SJSA1 (cell line): ENCODE results near the gene SPOCK1. TPM values are rescaled to one million over a fixed set of nuclear protein-coding genes. Genes with fewer than 3 reads are reported as not detected.

Experiments
- DNase-seq, 2 experiments: peaks; one replicate each; pipeline ENCODE4 v3.0.0-alpha.2; 2015 to 2020; ENCODE audit warnings: low spot score in 2 of 2, low read depth in 1 of 2
- H3K27ac ChIP-seq: fragments of 250-450 bp; sonication (Bioruptor Pico); 2 replicates; pipeline ENCODE4 v1.5.1; 2020; ENCODE audit warnings: mild to moderate bottlenecking, moderate library complexity
- H3K27me3 ChIP-seq: fragments of 250-450 bp; sonication (Bioruptor Pico); replicated peaks from 2 replicates; pipeline ENCODE4 v1.5.1; 2020; ENCODE audit warnings: mild to moderate bottlenecking, moderate library complexity
- H3K36me3 ChIP-seq: fragments of 250-450 bp; sonication (Bioruptor Pico); 2 replicates; pipeline ENCODE4 v1.5.1; 2020; ENCODE audit warnings: mild to moderate bottlenecking
- H3K4me1 ChIP-seq: fragments of 250-450 bp; sonication (Bioruptor Pico); replicated peaks from 2 replicates; pipeline ENCODE4 v1.6.1; 2021; ENCODE audit warnings: mild to moderate bottlenecking
- H3K4me3 ChIP-seq: fragments of 250-450 bp; sonication (Bioruptor Pico); 2 replicates; pipeline ENCODE4 v1.5.1; 2020; ENCODE audit warnings: mild to moderate bottlenecking
- H3K9me3 ChIP-seq: fragments of 250-450 bp; sonication (Bioruptor Pico); replicated peaks from 2 replicates; pipeline ENCODE4 v1.5.1; 2020; ENCODE audit warnings: mild to moderate bottlenecking
- total RNA-seq: library from RNA; depleted of rRNA; stranded (reverse); fragments of >200 nt; shearing (Covaris generic); gene quantifications from 2 replicates; pipeline ENCODE4 v1.2.3, GENCODE V29; 2014

The SPOCK1 gene
- total RNA-seq, 1 experiment from 2014 or later = 0.95 TPM

DNA sequence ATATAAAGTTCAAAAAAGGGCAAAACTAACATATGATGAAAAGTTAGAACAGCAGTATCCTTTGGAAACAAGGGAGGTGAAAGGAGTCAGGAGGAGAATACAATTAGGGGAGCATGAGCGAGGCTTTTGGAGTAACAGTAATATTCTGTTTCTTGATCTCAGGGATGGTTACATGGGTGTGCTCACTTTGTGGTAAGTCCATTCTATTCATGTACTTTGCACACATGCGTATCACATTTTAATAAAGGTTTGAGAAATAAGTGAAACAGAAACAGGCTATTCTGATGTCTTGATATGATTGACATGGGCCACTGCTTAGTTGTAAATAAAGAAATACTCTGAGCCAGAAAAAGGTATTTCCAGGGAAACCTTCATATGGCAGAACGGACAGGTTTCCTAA lies 208.8 kb downstream of the SPOCK1 start:
- Histone ChIP-seq H3K27me3 (peaks cover 11% of the 10 kb centered on the region), H3K4me1 (no peaks in the 10 kb centered on the region), H3K36me3 (no peaks in the 10 kb centered on the region)

DNA sequence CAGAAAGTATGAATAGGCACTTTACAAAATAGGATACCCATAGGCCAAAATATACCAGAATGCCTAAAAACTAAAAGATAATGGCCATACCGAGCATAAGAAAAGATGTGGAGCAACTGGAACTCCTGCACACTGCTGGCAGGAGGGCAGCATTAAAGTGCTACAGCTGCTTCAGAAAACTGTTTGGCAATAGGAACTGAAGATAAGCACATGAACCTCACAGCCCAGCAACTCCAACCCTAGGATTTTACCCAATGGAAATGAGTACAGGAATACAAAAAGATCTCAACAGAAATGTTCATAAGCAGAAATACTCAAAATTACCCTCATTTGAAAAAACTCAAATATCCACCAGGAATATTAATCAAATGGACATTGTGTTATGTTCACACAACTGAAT lies 209.3 kb downstream of the SPOCK1 start:
- Histone ChIP-seq H3K4me3 (no peak overlapping the region), H3K27ac (no peak overlapping the region), H3K9me3 (no peaks in the 10 kb centered on the region), H3K36me3 (no peaks in the 10 kb centered on the region), H3K27me3 (peaks cover 11% of the 10 kb centered on the region), H3K4me1 (no peaks in the 10 kb centered on the region)
- DNase-seq = no peak

More for the DNA sequence above, 208.8 kb downstream of the SPOCK1 start:
- H3K9me3 ChIP-seq = no peaks in the 10 kb centered on the region
- H3K4me3 ChIP-seq = no peak overlapping the region
- no peak overlapping the region for H3K27ac ChIP-seq
- DNase-seq = no peak

DNA sequence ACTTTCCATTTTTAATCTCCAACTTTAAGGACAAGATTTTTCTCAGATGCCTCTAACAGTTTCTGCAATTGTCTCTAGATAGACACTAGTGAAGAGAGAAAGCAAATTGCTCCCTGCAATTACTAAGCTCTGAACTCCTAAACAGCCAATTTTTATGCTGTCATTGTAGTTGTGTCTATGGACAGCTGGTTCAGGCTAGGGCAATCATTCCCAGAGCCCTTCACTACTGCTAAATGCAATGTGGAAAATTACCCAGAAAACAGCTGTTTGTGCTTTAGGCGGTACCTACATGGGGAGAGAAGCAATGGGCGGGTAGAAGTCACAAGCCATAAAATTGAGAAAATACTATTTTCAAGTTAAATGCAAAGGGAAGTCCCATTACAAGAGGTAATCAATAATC lies 211.6 kb downstream of the SPOCK1 start:
- peaks cover 11% of the 10 kb centered on the region for H3K27me3 ChIP-seq
- H3K9me3 ChIP-seq = no peaks in the 10 kb centered on the region
- H3K4me3 ChIP-seq = no peak overlapping the region
- H3K4me1 ChIP-seq = peaks cover 2% of the 10 kb centered on the region
- H3K27ac ChIP-seq = no peak overlapping the region
- no peak for DNase-seq
- no peaks in the 10 kb centered on the region for H3K36me3 ChIP-seq

DNA sequence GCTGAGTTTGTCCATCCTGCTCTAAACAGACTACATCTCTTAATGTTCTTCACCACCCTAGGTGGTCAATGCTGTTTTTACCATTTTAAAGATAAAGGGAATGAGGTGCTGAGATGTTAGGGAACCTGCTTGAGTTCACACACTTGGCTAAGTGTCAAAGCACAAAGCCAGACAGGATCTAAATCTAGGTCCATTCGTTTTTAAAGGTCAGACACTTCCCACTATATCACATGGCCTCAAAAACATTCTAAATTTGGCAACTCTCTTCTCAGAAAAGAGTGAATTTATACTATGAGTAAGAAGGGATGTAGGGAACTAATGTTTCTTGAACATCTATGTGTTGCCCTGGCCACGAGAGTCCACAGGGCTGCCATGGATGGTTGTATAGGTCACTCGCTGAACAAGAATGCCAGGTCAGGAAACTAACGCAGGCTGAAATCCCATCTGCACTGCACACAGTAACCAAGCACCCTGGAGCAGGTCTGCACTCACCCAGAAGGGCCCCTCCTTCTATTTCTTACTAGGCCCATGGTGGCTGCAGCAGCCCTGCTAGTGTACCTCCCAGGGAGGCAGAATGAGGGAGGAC lies 213.0 kb downstream of the SPOCK1 start:
- no peak overlapping the region for H3K27ac ChIP-seq
- no peak for DNase-seq
- no peak overlapping the region for H3K4me3 ChIP-seq

DNA sequence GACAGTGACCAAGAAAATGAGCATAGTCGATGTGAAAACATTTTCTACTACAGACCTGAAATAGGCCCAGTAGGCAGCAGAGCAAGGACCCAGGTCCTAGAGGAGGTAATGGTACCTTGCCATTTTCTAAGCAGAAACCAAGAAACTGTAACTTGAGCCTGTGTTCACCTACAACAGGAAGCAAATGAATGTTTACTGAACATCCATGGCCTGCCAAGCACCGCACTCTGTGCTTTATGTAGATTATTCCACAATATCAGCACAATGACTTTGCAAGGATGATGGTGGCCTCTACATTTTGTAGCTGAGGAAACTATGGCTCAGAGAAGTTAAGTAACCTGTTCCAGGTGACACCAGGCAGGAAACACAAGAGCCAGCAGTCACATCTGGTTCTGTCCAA lies 215.3 kb downstream of the SPOCK1 start:
- DNase-seq = no peak
- H3K9me3 ChIP-seq = no peaks in the 10 kb centered on the region
- H3K27ac ChIP-seq = no peak overlapping the region

More for the DNA sequence above, 213.0 kb downstream of the SPOCK1 start:
- peaks cover 16% of the 10 kb centered on the region for H3K4me1 ChIP-seq
- H3K27me3 ChIP-seq = peaks cover 11% of the 10 kb centered on the region
- H3K36me3 ChIP-seq = no peaks in the 10 kb centered on the region
- H3K9me3 ChIP-seq = no peaks in the 10 kb centered on the region

DNA sequence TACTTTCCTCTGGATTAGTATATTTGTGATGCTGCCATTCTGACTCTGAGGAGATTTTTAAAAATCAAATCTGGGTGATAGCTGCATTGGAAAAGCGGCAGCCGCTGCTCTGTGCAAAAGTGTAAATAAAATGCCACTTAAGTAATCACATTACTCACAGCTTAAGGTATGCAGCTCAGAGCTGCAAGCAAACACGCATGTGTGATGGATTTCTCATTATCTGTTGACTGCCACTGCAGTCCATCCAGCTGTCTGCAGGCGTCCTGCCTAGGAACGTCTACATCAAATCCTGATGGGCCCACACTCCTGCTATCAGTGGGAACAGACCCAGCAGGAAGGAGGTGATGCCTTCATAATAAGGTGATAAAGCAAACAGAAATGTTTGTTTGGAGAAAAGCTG lies 216.9 kb downstream of the SPOCK1 start:
- H3K36me3 ChIP-seq = no peaks in the 10 kb centered on the region
- no peaks in the 10 kb centered on the region for H3K27me3 ChIP-seq
- H3K4me1 ChIP-seq = peaks cover 27% of the 10 kb centered on the region
- H3K9me3 ChIP-seq = no peaks in the 10 kb centered on the region
- peak; percentile 49 to 57 for DNase-seq
- no peak overlapping the region for H3K27ac ChIP-seq
- H3K4me3 ChIP-seq = no peak overlapping the region

More for the DNA sequence above, 215.3 kb downstream of the SPOCK1 start:
- peaks cover 27% of the 10 kb centered on the region for H3K4me1 ChIP-seq
- no peaks in the 10 kb centered on the region for H3K36me3 ChIP-seq
- peaks cover 10% of the 10 kb centered on the region for H3K27me3 ChIP-seq
- no peak overlapping the region for H3K4me3 ChIP-seq

DNA sequence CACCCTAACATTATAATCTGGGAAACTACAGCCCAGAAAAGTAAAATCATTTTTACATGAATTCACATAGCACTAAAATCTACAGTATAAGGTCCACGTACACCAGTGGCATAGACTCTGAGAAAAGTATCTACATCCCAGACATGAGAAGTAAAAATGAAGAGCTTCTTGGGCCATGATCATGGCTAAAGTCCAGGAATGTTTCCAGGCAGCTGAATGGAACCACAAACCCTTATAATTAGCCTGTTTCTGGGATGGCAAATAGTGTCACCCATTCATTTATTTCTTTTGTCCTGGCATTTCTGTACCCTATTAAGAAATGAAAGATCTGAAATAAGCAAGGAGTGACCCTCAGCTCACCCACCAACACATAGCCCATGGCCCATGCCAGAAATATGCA lies 217.9 kb downstream of the SPOCK1 start:
- H3K27me3 ChIP-seq = no peaks in the 10 kb centered on the region
- no peaks in the 10 kb centered on the region for H3K9me3 ChIP-seq
- no peak overlapping the region for H3K4me3 ChIP-seq
- no peak overlapping the region; the same call in 1 of the 2 replicates for H3K27ac ChIP-seq
- H3K36me3 ChIP-seq = no peaks in the 10 kb centered on the region
- peaks cover 27% of the 10 kb centered on the region for H3K4me1 ChIP-seq
- DNase-seq = no peak

DNA sequence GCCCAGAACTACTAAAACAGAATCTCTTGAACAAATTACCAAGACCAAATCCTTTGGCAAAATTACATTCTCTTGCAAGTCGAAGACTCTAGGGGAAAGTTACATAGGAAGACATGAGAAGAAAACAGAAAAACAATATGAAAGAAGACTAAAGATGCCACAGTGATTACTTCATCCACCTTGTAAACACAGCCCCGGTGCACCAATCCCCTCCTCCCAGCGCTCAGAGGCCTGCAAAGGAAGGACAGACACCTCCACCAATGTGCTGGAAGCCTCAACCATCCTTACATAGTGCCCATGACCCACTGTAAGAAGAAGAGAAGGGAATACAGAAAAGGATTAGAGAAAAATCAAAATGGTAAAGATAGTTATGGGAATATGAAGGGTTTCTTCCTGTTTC lies 218.5 kb downstream of the SPOCK1 start:
- Histone ChIP-seq H3K27ac (0 out of 2 replicates have a peak overlapping the region, but pooled peaks have one; percentile 2), H3K36me3 (no peaks in the 10 kb centered on the region), H3K4me3 (no peak overlapping the region), H3K4me1 (peaks cover 27% of the 10 kb centered on the region), H3K27me3 (no peaks in the 10 kb centered on the region), H3K9me3 (no peaks in the 10 kb centered on the region)
- DNase-seq = peak; percentile 59 to 68

DNA sequence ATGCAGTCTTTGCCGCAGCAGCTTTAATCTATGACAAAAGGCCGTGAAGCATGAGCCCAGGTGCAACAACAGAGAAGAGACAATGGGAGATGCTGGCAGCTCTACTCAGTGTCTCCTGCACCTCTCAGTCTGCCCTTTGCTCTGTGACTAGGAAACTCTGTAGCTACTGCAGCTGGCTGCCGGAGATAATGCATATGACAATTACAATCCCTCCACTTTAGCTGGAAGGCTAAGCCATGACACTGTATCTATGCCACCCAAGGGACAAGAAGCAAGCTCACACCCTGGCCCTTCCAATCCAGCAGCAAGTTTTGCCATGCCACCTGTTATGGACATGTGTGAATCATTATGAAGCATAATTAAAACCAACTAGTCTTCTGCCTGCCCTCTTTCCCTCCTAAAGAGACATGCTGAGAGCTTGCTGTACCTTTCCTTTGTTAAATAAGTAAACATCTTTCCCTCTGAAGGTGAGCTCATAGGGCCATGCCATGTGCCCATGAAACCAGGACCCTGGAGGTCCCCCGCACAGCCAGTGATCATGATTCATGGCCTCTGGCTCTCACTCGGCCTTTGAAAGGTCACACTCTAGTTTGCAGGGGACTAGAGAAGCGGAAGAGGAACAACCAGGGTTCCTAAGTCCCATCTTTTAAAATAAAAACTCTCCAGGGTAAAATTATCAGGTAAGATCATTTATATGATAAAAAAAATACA lies 219.4 kb downstream of the SPOCK1 start:
- Histone ChIP-seq H3K36me3 (no peaks in the 10 kb centered on the region), H3K4me3 (no peak overlapping the region), H3K9me3 (no peaks in the 10 kb centered on the region), H3K27ac (no peak overlapping the region), H3K4me1 (peaks cover 27% of the 10 kb centered on the region), H3K27me3 (no peaks in the 10 kb centered on the region)
- no peak for DNase-seq

DNA sequence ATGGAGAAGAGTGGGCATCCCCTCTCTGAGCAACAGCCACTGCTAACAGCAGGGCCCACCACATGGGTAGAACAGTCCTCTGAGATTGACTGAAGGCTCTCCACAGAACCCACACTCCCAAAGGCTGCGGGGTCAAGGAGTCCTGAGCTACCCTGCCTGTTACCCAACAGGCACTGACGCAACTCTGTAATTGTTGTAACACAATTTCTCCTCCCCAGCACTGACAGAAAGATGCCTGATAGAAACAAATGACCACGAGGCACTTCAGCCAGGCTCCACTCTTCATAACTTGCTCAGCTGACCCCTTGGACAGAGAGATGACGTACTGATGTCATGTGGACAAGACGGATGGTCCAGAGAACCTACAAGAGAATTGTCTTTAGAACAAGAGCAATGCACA lies 220.7 kb downstream of the SPOCK1 start:
- no peak for DNase-seq
- Histone ChIP-seq H3K36me3 (no peaks in the 10 kb centered on the region), H3K27ac (no peak overlapping the region), H3K27me3 (no peaks in the 10 kb centered on the region), H3K9me3 (no peaks in the 10 kb centered on the region), H3K4me3 (no peak overlapping the region), H3K4me1 (peaks cover 30% of the 10 kb centered on the region)

DNA sequence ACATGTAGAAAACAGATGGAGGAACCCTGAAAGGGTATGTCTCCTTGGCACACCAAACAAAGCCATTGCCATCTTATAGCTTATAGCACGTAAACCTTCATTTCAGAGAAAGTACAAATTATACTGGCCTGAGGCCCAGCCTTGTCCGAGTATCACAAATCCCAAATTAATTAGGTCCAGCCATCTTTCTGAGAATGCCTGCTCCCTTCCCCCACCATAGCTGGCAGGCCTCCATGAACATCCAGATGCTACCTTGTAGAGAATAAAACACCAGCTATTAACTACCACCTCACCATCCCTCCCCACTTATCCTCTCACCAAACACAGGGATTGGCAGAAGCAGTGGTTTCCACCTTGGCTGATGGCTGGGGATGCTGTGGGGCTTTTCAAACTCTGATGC lies 224.0 kb downstream of the SPOCK1 start:
- H3K27me3 ChIP-seq = peaks cover 3% of the 10 kb centered on the region; the same call in 1 of the 2 replicates
- peaks cover 6% of the 10 kb centered on the region for H3K4me1 ChIP-seq
- DNase-seq = no peak
- no peak overlapping the region for H3K27ac ChIP-seq
- H3K36me3 ChIP-seq = no peaks in the 10 kb centered on the region
- H3K4me3 ChIP-seq = no peak overlapping the region
- no peaks in the 10 kb centered on the region for H3K9me3 ChIP-seq

DNA sequence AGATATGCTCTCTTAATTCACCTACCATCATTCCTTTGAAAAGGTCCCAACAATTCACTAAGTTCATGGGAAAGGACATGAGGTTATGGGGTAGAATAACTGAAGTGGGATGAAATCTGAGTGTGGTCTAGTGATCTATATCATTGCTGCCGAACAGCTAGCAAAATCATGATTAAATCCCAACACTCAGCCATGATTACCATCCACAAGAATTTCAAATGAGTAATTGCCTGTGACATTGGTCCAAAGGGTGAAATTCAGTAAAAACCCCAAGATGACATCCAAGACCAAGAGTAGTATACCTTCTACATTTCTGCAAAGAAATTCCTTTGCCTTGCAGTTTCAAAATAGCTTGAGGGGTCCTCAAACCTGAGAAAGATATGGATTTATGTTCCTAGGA lies 225.6 kb downstream of the SPOCK1 start:
- no peak for DNase-seq
- 0 out of 2 replicates have a peak, but pooled peaks cover 6% of the 10 kb centered on the region for H3K4me1 ChIP-seq
- H3K27me3 ChIP-seq = peaks cover 3% of the 10 kb centered on the region; the same call in 1 of the 2 replicates
- no peaks in the 10 kb centered on the region for H3K36me3 ChIP-seq
- H3K9me3 ChIP-seq = no peaks in the 10 kb centered on the region
- no peak overlapping the region for H3K4me3 ChIP-seq
- H3K27ac ChIP-seq = no peak overlapping the region

DNA sequence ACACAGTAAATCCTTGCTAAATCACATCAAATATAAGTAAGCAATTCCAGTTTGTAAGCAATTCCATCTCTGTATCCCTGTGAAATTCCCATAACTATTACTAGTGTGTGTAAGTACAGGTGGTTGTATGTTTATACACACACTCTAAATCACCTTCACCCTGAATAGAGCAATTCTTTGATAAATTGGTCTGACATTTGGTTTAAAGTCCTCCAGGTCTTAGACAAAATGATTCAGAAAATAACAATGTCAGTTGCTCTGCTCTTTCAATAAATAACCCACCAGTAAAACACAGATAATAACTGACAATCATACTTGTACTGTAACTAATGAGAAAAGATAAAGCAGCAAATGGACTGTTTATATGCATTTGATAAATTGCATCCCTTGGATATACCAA lies 226.3 kb downstream of the SPOCK1 start:
- no peaks in the 10 kb centered on the region for H3K36me3 ChIP-seq
- 0 out of 2 replicates have a peak, but pooled peaks cover 6% of the 10 kb centered on the region for H3K4me1 ChIP-seq
- H3K9me3 ChIP-seq = no peaks in the 10 kb centered on the region
- peaks cover 3% of the 10 kb centered on the region; the same call in 1 of the 2 replicates for H3K27me3 ChIP-seq
- H3K27ac ChIP-seq = no peak overlapping the region
- H3K4me3 ChIP-seq = no peak overlapping the region
- no peak for DNase-seq

DNA sequence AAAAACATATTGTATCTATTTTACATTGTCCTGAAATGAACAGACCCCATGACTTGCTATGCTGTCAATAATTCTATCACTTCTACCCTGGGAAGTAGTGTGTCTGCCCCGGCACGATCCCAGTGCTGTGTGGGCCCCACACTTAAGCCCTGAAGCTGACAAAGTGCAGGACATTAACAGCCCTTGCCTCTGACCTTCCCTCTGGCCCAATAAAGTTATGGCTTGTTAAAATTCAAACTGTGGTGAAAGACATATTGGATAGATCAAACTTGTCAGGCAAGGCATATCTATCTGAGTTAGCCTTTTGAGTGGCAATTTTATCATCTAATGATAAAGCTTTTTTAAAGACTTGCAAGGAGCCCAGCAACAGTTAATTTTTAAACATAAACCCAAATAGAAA lies 229.2 kb downstream of the SPOCK1 start:
- H3K36me3 ChIP-seq = no peaks in the 10 kb centered on the region
- DNase-seq = no peak
- H3K9me3 ChIP-seq = no peaks in the 10 kb centered on the region
- no peak overlapping the region for H3K27ac ChIP-seq
- H3K4me3 ChIP-seq = no peak overlapping the region
- 0 out of 2 replicates have a peak, but pooled peaks cover 6% of the 10 kb centered on the region for H3K4me1 ChIP-seq
- peaks cover 3% of the 10 kb centered on the region; the same call in 1 of the 2 replicates for H3K27me3 ChIP-seq
